AG10803 (cell line): Measurements from ENCODE around the gene SMS.

Experiments used
- DNase-seq: peaks from one replicate; pipeline ENCODE4 v3.0.0; 2010; ENCODE audit warnings: low read depth
- H3K4me3 ChIP-seq: 2 replicates; pipeline ENCODE4 v1.5.1; 2011; ENCODE audit warnings: mild to moderate bottlenecking, low read length, control low read depth
- TF ChIP-seq, protein P1 (sequence below): conservative IDR thresholded peaks from 2 replicates; pipeline ENCODE4 v1.5.1; 2011; ENCODE audit warnings: mild to moderate bottlenecking, low read length, control low read depth, inconsistent platforms

Gene SMS

DNA sequence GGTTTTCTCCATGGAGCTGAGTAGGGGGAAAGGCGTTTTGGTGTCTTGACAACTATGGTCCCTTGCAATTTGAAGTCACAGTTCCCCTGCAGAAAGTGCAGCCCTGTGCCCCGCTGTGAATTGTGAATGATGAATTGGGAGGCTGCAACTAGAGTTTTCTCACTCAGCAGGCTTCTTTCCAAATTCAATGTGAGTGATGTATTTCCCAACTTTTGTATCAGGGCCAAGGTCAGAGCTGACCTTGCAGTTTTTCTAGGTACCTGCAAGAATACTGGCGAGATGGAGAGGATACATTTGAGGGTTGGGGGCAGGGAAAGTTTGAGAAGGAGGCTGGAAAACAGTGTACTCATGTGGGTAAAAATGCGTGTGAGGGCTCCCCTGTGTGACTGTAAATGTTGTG is 103.4 kb downstream of the SMS start:
- TF ChIP-seq, protein P1, sequence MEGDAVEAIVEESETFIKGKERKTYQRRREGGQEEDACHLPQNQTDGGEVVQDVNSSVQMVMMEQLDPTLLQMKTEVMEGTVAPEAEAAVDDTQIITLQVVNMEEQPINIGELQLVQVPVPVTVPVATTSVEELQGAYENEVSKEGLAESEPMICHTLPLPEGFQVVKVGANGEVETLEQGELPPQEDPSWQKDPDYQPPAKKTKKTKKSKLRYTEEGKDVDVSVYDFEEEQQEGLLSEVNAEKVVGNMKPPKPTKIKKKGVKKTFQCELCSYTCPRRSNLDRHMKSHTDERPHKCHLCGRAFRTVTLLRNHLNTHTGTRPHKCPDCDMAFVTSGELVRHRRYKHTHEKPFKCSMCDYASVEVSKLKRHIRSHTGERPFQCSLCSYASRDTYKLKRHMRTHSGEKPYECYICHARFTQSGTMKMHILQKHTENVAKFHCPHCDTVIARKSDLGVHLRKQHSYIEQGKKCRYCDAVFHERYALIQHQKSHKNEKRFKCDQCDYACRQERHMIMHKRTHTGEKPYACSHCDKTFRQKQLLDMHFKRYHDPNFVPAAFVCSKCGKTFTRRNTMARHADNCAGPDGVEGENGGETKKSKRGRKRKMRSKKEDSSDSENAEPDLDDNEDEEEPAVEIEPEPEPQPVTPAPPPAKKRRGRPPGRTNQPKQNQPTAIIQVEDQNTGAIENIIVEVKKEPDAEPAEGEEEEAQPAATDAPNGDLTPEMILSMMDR = no peak
- DNase-seq = no peak
- no peak overlapping the region for H3K4me3 ChIP-seq
